Stimulated activated CD4-positive, alpha-beta T cell treated with anti-CD3 and anti-CD28 coated beads, Interleukin-2, amount 100 ng/mL, for 24 hours (primary cell): ENCODE data around the gene SLFN5.
A peak's percentile ranks its signal among the peaks of the same experiment; 100 is the strongest.
"Not testable (repeated sequence)": the region's sequence is repeated elsewhere in the genome, so short reads cannot be mapped to it uniquely, and the experiment has no call there.

Experiments used
- DNase-seq, 2 donors: peaks; one replicate each; pipeline ENCODE4 v3.0.0-alpha.2; 2020

Gene SLFN5

GRCh38 chr17:35294756-35295155, 51.9 kb downstream of the SLFN5 start:
- no peak for DNase-seq

DNA sequence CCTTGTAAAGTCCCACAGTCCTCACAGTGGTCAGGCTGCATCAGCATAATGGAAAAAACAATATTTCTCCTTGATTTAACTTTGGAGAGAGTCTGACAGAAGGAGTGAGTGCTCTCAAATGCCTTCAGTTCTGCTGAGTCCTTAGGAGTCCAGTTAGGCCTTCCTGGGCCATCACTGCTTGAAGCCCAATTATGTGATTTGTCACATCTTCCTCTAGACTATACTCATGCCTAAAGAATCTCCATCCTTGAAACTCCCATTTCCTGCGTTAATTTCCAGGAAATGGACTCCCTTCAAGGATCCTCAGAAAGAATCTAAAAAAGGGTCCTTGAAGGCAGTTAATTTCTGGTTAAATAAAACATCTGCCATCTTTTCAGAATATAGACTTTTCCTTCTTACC, 52.8 kb downstream of the SLFN5 start:
- no peak for DNase-seq

DNA sequence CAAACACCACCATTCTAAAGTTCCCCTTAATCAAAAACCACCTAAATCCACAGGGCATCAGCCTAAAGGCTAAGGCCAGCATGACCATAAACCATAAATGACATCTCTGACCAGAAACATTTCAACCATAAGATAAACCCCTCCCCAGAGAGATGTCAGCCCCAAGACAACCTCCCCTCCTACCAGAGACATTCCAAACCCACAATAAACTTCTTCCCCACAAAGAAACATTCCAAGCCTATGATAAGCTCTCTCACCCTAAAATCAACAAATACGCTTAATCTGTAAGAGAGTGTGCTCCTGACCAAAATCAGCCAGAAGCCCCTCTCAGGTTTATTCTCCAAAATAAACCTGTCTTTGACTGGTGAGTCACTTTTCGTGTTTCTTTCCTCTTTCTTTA, 54.8 kb downstream of the SLFN5 start:
- DNase-seq: no peak

GRCh38 chr17:35298639-35299038, 55.8 kb downstream of the SLFN5 start:
- DNase-seq: no peak

GRCh38 chr17:35299135-35299534, 56.3 kb downstream of the SLFN5 start:
- DNase-seq: no peak

DNA sequence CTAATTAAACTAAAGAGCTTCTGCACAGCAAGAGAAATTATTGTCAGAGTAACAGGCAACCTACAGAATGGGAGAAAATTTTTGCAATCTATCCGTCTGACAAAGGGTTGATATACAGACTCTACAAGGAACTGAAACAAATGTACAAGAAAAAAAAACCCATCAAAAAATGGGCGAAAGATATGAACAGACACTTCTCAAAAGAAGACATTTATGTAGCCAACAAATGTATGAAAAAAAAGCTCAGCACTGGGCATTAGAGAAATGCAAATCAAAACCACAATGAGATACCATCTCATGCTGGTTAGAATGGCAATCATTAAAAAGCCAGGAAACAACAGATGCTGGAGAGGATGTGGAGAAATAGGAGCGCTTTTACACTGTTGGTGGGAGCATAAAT, 66.5 kb downstream of the SLFN5 start:
- not testable (repeated sequence) for DNase-seq

DNA sequence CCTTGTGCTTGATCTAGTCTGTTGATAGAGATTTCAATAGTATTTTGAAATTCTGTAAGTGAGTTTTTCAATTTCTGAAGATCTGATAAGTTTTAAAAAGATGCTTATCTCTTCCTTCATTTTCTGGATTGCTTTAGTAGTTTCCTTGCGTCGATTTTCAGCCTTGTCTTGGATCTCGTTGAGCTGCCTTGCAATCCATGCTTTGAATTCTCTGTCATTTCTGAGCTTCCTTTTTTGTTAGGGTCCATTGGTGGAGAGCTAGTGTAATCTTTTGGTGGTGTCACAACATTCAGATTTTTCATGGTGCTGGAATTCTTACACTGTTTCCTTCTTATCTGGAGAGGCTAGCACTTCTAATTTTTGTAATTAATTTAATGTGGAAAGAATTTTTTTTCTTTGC, 69.5 kb downstream of the SLFN5 start:
- no peak for DNase-seq

DNA sequence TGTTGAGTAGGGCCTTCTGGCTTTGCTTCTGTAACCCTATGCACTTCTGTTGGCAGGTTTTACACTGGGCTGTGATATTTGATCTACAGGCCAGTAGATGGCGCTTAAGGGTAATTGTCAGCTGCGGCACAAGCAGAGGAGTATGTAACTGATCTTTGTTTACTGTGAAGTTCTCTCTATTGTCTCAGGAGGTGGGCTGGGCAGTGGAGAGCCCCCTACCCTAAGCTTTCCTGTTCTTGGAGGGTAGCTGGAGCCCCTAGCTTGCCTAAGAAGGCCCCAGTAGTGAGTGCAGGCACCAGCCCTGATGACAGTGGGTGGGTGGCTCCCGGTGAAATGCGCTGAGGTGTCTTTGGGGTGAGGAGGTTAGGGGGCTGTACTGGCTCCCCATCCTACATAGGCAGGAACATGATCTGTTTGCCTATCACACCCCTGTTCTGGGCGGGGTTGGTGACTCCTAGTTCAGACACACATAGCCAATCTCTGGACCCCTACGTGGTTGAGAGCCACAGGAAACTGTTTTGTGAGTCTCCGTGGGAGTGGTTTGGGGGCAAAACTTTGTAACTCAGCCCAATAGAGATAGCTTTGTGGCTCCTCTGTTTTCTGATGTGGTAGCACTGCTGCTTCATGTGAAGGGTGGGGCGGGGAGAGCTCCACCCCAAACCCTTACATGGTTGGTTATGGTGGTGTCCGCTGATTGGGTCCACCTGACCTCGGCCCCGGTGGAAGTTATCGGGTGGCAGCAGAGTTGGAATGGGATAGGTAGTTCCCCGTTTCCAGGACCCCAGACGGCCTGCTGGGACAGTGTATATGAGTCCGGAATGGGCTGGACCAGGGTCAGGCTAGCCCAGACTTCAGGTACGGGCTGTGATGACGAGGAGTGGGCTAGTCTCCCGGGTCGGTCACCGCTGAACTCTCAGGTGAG, 70.2 kb downstream of the SLFN5 start:
- peak; percentile 62 to 68 for DNase-seq

GRCh38 chr17:35313875-35314409, 71.1 kb downstream of the SLFN5 start:
- DNase-seq: peak in 1 of 2 donors; percentile 18

DNA sequence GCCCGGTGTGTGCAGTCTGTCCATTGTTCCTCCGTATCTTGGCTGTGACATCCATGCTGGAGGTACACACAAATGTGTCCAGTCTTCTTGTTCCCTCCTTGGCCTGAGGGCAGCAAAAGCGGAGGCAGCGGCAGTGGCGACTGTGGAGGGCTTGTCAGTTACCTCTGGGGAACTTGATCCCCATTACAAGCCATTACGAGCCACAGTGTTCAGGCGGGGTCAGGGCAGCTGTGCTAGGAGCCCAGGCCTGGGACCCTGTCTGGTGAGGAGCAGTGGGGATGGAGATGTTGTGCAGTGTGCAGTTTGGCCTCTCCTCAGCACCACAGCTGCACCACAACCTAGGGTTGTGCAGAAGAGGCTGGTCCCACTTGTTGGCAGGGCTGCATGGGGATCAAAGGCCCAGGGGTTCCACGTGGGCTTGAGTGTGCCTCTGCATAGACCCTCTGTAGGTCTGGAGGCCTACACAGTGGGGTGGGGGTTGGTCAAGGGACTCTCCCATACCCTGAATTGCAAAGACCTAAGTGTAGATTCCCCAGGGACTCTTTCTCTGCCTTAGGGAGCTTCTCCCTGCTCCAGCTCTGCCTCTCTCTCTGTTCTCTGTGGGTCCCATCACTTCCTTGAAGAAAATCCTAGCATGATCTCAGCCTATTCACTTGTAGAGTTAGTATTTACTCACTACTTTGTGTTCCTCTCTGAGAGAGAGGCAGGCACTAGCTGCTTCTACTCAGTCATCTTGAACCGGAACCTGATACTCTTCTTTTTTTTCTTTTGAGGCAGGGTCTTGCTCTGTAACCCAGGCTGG, 71.7 kb downstream of the SLFN5 start:
- no peak for DNase-seq

GRCh38 chr17:35315283-35315682, 72.4 kb downstream of the SLFN5 start:
- DNase-seq: no peak

GRCh38 chr17:35315971-35316370, 73.1 kb downstream of the SLFN5 start:
- no peak for DNase-seq

GRCh38 chr17:35322749-35323148, 79.9 kb downstream of the SLFN5 start:
- DNase-seq: no peak
